ENCODE data around the gene TNFSF18.

TNFSF18 gene

DNA sequence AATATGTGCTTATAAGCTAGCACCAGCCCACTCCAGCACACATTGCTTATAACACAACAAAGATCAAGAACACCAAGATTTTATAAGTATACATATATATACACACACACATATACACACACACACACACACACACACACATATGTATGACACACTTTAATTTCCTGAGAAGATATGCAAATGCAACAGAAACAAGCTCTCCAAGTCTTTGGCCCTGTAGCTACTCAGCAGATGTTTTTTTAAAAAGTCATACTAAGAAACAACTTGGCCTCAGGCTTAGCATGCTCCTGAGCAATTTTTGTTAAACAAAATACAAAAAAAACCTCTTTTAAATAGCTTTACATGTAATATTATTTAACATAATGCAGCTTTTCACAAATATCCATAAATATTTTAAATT is 11.1 kb downstream of the TNFSF18 start:
- DNase-seq (ENCODE audit: low read depth in 2 of 2) = no peak

DNA sequence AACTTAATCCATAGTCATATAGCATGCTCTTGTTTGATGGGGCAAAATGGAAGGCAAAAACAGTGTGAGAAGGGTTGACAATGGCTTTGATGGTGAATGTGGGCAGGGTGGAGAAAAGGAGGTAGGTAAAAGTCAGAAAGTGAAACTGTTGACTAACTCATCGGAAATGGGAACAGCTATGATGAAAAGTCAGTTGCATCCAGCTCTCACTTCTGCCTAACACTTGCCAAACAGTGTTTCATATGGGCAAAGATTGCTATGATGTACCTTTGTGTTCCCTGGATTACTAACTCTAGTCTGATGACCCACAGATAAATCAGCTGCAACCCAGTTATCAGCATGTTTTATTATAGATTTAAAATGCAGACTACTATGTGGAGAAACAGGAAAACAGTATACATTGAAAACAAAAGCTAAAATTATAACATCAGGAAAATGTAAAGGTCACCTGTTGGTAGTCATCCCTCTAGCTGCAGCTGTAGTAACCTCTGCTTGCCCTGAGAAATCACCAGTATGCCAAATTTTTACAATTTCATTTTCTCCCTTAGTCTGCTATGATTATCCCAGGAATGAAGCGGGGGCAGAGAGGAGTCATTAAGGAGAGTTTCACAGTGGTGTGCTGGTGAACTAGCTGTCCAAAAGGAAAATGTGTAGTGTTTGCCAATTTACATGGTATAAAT is 11.7 kb downstream of the TNFSF18 start:
- DNase-seq (ENCODE audit: low read depth in 2 of 2) = no peak

DNA sequence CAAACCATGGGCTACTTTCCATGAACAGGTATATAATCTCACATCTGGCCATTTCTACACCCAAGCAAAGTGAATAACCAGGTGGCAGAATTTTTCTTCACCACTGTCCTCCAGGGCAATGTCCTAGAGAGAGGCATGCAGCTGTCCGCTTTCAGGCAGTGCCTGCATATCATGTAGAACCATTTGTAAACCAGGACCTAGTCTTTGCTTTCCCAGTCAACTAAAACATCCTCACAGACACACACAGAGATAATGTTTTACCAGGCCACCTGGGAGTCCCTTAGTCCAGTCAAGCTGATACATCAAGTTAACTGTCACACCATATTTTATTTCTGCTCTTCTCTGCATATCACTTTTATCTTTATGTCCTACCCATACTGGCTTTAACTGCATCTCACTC is 26.2 kb downstream of the TNFSF18 start:
- no peak for DNase-seq (ENCODE audit: low read depth in 2 of 2)

DNA sequence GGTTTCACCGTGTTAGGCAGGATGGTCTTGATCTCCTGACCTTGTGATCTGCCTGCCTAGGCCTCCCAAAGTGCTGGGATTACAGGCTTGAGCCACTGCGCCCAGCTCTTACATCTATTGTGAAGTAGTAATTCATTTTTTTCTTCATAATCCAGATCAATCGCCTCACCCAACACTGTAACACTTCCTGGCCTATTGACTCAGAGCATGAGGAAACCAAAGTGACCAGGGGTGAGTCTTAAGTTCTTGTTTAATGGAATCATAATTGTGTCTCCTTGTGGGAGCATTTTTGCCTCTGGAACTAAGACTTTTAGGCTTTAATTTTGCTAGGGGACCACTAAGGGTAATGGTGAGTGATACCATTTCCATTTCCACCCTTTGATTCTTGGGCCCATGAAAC is 27.4 kb downstream of the TNFSF18 start:
- no peak for DNase-seq (ENCODE audit: low read depth in 2 of 2)

DNA sequence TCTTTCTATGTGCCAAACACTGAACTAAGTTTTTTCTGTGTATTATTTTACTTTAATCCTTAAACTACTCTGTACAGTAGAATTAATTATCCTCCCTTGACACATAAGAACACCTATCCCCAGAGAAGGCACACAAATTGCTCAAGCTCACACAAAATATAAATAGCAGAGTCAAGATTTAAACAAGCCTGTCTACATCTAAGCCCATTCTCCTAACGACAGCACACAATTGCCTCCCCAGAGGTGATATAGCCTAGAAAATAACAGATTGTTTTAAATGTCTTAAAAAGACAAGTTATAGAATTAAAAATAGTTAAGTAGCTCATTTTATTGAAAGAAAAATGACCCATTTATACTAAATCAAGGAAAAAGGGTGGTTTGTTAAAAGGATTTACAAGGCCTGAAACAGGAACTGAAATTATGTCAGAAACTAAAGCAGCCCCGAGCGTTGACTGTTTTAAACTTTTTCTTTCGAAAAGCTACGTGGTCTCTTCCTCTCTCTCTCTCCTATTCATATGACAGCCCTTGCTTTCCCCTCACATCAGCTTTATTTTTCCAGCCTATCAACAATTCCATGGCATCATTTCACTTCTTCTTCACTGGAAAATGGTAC is 30.5 kb downstream of the TNFSF18 start:
- no peak for DNase-seq (ENCODE audit: low read depth in 2 of 2)

DNA sequence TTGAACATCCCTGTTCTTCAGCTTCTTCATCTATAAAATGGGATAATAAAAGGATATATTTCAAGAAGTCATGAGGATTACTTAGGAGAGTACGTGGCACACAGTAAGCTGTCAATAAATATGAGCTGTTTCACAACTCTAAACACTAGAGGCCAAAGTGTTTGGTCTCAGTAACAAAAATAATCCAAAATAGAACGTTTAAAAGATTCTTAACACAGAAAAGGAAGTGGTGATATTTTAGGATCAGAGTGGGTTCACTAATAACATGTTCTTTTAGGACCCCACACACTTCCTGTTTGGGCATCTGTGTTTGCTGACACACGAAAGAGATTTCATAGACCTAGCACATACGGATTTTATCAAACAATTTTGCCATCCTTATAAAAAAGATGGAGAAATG is 32.9 kb downstream of the TNFSF18 start:
- DNase-seq (ENCODE audit: low read depth in 2 of 2) = no peak

DNA sequence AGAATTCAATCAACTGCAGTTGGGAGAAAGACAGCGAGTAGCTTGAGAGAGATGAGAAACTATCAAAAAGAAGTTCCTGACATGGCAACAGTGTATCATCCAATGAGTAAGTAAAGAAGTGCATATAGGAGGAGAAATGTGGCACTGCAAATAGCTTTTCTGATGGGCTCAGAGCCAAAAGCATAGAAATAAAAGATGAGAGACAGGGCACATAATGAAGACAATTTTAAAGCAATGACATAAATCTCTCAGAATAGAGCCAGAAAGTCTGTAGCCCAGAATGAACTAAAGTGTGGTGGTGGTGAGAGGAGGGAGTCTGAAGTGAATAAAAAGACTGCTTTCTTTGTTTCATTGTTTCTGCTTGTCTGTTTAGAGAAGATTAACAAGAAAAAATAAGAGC is 34.3 kb downstream of the TNFSF18 start:
- no peak for DNase-seq (ENCODE audit: low read depth in 2 of 2)

DNA sequence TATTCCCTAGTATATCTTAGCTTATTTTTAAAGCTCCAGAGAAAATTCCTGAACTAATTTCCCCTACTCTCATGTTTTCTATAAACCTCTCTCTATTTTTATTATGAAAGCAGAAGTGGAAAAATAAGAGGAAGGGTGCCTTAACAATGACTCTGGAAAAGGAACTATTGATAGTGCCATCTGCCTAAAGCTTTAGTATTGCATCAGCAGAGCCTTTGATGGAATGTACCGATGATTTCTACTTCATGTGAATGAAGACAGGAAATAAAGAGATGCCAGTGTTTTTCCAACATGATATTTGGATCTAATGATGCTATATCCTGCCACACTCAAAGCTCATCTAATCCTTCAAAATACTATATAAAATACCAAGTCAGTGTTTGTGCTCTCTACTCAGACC is 35.1 kb downstream of the TNFSF18 start:
- no peak for DNase-seq (ENCODE audit: low read depth in 2 of 2)

DNA sequence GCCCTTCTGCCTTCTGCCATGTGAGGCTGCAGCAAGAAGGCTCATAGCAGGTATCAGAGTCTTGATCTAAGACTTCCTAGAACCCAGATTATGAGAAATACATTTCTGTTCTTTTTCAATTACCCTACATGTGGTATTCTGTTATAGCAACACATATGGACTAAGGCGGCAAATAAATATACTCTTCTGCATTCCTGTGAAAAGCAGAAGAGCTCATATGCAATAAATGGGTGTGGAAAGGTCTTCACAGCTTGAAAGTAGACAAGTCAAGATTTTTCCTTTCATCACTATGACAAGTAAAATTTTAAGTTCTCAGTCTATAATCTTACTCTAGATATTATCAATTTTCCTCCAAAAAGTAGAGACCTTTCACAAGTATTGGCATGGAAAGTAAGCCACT is 36.6 kb downstream of the TNFSF18 start:
- no peak for DNase-seq (ENCODE audit: low read depth in 2 of 2)

DNA sequence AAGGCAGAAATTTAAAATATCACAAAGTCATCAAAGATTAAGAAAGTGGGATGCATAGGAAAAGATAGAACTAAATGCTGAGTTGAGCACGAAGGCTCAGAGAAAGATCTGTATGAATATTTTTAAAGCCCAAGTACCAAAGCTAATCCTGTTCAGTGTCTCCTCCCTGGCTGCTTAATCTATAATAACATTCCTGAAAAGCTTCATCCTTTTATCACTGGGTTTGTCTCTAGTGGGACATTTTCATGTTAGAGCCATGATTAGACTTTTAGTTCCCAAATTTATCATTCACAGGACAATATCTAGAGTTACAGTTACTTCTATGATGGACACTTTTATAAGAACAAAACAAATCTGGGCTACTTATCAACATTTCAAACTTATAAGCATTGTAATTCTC is 38.6 kb downstream of the TNFSF18 start:
- no peak for DNase-seq (ENCODE audit: low read depth in 2 of 2)

DNA sequence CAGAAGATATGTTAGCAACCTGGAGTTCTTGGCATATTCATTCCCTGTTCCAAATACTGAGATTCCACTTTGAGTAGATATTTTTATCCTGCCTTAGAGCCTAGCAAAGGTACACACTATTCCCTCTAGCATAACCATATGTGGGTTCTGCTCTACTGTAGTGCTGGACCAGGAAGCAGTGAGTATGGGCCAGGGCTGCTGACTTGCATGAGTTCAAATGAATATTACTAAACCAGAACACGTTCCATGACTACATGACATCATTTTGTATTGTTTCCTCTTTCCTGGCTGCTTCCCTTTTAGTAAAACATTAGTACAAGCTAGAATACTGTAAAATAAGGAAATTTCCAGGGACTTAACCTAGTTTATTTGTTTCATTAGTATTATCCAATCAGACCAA is 41.1 kb downstream of the TNFSF18 start:
- no peak for DNase-seq (ENCODE audit: low read depth in 2 of 2)

DNA sequence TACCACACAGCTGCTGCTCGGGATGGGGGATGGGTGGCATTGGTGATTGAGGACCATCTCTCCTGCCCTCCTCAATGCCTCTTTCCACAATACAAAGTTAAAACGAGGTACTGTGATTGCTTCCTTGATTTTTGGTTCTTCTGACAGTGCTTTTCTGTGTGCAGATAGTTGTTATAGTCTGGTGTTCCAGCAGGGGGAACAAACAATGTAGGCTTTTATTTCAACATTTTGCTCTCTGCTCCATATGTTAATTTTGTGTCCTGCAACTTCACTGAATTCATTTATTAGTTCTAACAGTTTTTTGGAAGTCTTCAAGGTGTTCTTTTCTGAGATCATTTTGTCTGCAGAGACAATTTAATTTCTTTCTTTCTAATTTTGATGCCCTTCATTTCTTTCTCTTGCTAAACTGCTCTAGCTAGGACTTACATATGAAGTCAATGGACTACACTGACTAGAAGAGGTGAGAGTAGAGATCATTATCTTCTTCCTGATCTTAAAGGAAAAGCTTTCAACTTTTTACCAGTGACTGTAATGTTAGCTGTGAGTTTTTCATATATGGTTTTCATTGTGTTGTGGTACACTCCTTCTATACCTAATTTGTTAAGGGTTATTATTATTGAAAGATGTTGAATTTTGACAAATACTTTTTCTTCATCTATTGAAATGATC is 45.4 kb downstream of the TNFSF18 start:
- DNase-seq (ENCODE audit: low read depth in 2 of 2) = no peak

DNA sequence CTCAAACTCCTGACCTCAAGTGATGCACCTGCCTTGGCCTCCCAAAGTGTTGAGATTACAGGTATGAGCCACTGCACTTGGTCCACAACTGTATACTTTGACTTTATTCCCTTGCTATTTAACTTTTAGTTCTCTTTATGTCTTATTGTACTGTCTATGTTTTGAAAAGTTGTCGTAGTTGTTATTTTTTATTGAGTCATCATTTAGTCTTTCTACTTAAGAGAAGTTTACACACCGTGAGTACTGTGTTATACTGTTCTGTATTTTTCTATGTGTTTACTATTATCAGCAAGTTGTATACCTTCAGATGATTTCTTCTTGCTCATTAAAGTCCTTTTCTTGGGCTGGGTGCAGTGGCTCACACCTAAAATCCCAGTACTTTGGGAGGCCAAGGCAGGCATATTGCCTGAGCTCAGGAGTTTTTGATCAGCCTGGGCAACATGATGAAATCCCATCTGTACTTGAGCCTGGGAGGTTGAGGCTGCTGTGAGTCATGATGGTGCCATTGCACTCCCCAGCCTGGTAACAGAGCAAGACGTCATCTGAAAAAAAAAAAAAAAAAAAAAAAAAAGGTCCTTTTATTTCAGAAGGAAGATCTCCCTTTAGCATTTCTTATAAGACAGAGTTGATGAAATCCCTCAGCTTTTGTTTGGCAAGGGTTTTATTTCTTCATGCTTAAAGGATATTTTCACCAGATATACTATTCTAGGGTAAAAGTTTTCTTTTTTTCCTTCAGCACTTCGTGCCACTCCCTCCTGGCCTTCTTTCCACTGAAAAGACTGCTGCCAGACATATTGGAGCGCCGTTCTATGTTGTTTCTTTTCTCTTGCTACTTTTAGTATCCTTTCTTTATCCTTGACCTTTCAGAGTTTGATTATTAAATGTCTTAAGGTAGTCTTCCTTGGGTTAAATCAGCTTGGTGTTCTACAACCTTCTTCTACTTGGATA is 47.6 kb downstream of the TNFSF18 start:
- DNase-seq (ENCODE audit: low read depth in 2 of 2) = no peak

DNA sequence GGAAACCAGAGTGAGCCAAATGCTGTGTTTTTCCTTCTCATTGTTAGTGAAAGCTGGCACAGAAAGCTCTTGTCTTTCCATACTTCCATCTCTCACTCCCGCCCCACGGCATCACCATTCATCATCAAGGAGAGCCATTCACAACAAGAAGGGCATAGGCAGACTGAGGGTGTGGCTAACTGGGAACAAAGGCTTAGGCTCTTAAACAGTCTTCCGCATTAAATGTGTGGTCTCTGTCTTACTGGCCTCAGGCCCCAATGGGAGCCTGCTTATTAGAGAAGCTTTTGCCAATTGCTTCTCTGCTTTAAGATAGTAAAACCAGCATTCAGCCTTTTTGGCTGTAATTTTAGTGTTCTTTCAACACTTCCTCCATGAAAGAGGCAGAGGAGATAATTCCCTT is 51.4 kb downstream of the TNFSF18 start:
- DNase-seq (ENCODE audit: low read depth in 2 of 2) = no peak

DNA sequence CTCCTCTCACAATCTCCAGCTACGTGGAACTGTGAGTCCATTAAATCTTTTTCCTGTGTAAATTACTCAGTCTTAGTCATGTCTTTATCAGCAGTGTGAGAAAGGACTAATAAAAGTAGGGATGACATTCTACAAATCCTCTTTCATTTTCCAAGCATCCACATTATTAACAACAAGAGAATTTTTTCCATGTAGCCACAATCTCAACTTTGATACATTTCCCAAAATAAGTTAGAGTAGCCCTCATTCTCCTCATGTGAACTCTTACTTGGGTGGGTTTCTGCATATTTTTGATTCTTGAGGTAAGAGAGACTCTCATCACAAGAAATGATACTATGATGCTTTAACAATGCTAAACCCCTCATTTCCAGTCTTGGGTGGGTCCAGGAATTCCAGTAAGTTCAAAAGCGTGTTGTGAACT is 52.8 kb downstream of the TNFSF18 start:
- DNase-seq (ENCODE audit: low read depth in 2 of 2) = no peak

DNA sequence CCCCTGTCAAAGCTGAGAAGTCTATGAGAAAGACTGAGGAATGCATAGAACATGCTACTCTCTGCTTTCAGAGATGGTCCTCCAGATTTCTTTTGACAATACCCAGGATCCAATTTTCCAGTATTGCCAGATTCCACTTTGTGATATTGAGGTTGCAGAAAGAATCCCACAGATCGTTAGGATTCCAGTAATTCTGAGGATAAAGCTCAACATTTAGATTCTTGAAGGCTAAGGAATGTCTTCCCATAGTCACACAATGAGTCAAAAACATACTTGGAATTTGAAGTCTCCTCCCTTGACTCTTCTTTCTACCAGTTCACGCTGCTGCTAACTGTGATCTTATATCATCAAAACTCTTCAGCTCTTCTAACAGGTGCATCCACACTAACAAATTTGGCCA is 57.1 kb downstream of the TNFSF18 start:
- no peak for DNase-seq (ENCODE audit: low read depth in 2 of 2)

DNA sequence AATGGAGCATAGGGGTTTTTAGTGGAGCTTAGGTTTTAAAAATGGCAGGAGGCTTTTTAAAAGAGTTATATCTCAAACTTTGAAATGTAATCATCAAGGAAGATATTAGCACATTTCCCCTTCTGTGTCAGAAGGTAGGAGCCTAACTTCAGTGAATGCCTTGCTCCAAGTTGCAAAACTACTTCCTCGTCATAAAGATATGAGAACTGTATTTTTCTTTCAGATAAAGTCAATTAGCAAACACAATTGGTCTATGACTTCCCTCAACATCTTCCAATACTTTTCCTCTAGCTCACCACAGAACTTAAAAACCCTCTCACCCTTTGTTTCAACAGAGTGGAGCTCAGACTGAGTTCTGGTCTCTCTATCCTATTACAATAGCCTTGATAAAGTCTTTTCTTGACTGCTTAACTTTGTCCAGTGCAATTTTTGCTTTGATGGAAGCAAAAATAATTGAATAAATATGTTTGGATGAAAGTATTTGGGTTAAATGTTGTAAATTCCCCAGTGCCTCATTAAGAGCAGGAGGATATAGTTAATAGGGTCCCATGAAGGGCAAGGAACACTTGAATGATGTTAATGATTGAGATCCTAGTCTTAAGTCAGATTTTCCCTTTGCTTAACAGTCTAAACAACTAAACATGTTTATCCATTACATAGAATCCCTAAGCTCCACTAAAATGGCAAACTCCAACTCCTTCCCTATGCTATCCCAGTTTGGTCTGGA is 58.9 kb downstream of the TNFSF18 start:
- DNase-seq (ENCODE audit: low read depth in 2 of 2) = no peak

DNA sequence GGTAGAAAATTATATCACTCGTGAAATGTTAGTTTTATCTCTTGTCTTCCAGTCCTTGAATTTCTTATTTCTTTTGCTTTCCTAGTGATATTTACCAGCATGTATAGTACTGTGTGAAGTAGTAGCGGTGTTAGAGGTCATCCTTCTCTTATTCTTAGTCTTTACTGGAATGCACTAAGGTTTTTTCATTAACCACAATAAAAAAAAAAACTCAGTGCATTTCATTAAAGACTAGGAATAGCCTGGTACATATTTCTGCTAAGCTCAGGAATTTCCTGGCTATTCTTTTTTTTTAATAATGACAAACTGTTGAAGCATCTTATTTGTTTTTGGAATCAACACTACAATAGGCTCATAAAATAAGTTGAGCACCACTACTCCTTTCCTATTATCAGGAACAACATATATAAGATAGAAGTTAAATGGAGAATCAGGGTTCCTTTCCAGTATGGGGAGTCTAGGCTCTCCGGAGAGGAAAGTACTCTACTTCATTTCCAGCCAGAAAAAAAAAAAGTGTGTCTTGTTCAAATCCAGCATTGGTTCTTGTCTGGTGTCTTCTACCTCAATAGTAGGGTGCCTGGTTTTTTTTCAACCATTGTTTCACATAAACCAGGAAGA is 60.0 kb downstream of the TNFSF18 start:
- DNase-seq (ENCODE audit: low read depth in 2 of 2) = no peak
